ENCODE data around the gene CLIC3.

GRCh38 chr9:136965771-136966484, 30.4 kb downstream of the CLIC3 start:
- no peak for TF ChIP-seq CTCF (IDR thresholded peaks at IDR 0.05 in 4 of 5, conservative IDR thresholded peaks at IDR 0.05 in 1 of 5)
- TF ChIP-seq POLR2A (IDR thresholded peaks at IDR 0.05), result no peak
